Hepatocyte (in vitro differentiated cells): ENCODE data around the gene FBL. TPM values are rescaled to one million over a fixed set of nuclear protein-coding genes. Genes with fewer than 3 reads are reported as not detected.

ENCODE experiments used
- DNase-seq: peaks from one replicate; pipeline ENCODE4 v3.0.0-alpha.2; 2016; ENCODE audit warnings: low spot score
- H2AFZ ChIP-seq: fragments of 200-600 bp; sonication (generic); 2 replicates; pipeline ENCODE4 v1.6.0; 2016; ENCODE audit warnings: antibody characterized with exemption, mild to moderate bottlenecking
- H3K27ac ChIP-seq: fragments of 200-600 bp; sonication (generic); 2 replicates; pipeline ENCODE4 v1.5.1; 2016; ENCODE audit warnings: mild to moderate bottlenecking
- H3K27me3 ChIP-seq: fragments of 200-600 bp; sonication (generic); 2 replicates; pipeline ENCODE4 v1.6.1; 2016
- H3K36me3 ChIP-seq: fragments of 200-600 bp; sonication (generic); replicated peaks from 2 replicates; pipeline ENCODE4 v1.5.1; 2016; ENCODE audit warnings: low read depth; ENCODE audit not compliant: insufficient read depth
- H3K4me1 ChIP-seq: fragments of 200-600 bp; sonication (generic); 2 replicates; pipeline ENCODE4 v1.5.1; 2016; ENCODE audit warnings: mild to moderate bottlenecking, moderate library complexity; ENCODE audit not compliant: insufficient read depth
- H3K4me2 ChIP-seq: fragments of 200-600 bp; sonication (generic); 2 replicates; pipeline ENCODE4 v1.6.0; 2016
- H3K4me3 ChIP-seq: fragments of 200-600 bp; sonication (generic); 2 replicates; pipeline ENCODE4 v1.5.1; 2016; ENCODE audit warnings: mild to moderate bottlenecking
- H3K79me2 ChIP-seq: fragments of 200-600 bp; sonication (generic); 2 replicates; pipeline ENCODE4 v1.6.0; 2017; ENCODE audit warnings: mild to moderate bottlenecking
- H3K9me2 ChIP-seq: fragments of 200-600 bp; sonication (generic); replicated peaks from 2 replicates; pipeline ENCODE4 v1.6.0; 2017; ENCODE audit warnings: mild to moderate bottlenecking; ENCODE audit not compliant: insufficient read depth
- H3K9me3 ChIP-seq: fragments of 200-600 bp; sonication (generic); 2 replicates; pipeline ENCODE4 v1.5.1; 2016; ENCODE audit warnings: low read depth, mild to moderate bottlenecking
- H4K20me1 ChIP-seq: fragments of 200-600 bp; sonication (generic); 2 replicates; pipeline ENCODE4 v1.6.0; 2016; ENCODE audit warnings: mild to moderate bottlenecking; ENCODE audit not compliant: insufficient read depth, poor library complexity, severe bottlenecking
- EZH2 ChIP-seq: fragments of 200-600 bp; sonication (generic); IDR thresholded peaks from 2 replicates; pipeline ENCODE4 v1.6.1; 2016; ENCODE audit warnings: antibody characterized with exemption, mild to moderate bottlenecking, borderline replicate concordance
- EZH2phosphoT487 ChIP-seq: fragments of 200-600 bp; sonication (generic); IDR thresholded peaks from one replicate; pipeline ENCODE4 v1.6.1; 2018; ENCODE audit warnings: antibody characterized with exemption, mild to moderate bottlenecking, low read depth, moderate library complexity; ENCODE audit not compliant: unreplicated experiment, severe bottlenecking
- WGBS: methylation state at CpG from one replicate; pipeline ENCODE4 v1.1.6; 2016; ENCODE audit warnings: low lambda C conversion rate; ENCODE audit errors: missing lambda C conversion rate; 5-methylcytosine and 5-hydroxymethylcytosine counted together
- polyA plus RNA-seq: library from polyadenylated mRNA; unstranded; fragments of >200 nt; fragmentation: Nextera tagmentation; extraction: Ambion mirVana; gene quantifications from 2 replicates; pipeline ENCODE4 v1.2.1, GENCODE V29; 2016
- total RNA-seq: library from RNA; depleted of rRNA; stranded (reverse); fragments of >200 nt; gene quantifications from 2 replicates; pipeline ENCODE4 v1.2.3, GENCODE V29; 2014
- TF ChIP-seq, protein P1 (sequence below): fragments of 200-600 bp; sonication (generic); IDR thresholded peaks from 2 replicates; pipeline ENCODE4 v1.5.1; 2016; ENCODE audit warnings: antibody characterized with exemption, mild to moderate bottlenecking; ENCODE audit not compliant: poor library complexity

The FBL gene
- total and polyA plus RNA-seq, 2 experiments from 2014 or later = 69.6 to 104 TPM

DNA sequence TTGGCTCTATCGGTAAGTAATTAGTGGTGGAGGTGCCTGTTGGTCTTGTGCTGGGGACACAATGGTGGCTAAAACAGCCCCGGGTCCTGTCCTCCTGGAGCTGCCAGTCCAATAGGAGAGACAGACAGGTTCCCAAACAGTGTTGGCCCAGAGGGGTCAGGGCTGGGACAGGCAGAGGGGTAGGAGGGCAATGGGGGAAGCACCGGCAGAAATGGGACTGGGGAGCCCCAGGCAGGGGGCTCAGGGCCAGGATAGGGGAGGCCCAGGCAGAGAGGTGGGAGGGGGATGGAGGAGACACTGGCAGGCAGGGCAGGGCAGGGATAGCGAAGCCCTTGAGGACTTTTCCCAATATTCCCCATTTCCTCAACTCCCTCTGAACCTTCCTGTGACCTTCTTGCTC is 2.2 kb upstream of the FBL start:
- no peaks in the 10 kb centered on the region for H3K36me3 ChIP-seq
- no peak overlapping the region for H2AFZ ChIP-seq
- 94% methylated on average over 4 of the region's 4 CpGs for WGBS
- H4K20me1 ChIP-seq = no peaks in the 10 kb centered on the region
- no peaks in the 10 kb centered on the region for H3K9me3 ChIP-seq
- H3K79me2 ChIP-seq = peaks cover 25% of the 10 kb centered on the region
- H3K4me1 ChIP-seq = peaks cover 22% of the 10 kb centered on the region
- no peaks in the 10 kb centered on the region for H3K9me2 ChIP-seq
- no peak overlapping the region for H3K4me3 ChIP-seq
- no peak overlapping the region for H3K27ac ChIP-seq
- DNase-seq = no peak
- H3K27me3 ChIP-seq = no peaks in the 10 kb centered on the region
- H3K4me2 ChIP-seq = no peak overlapping the region
- TF ChIP-seq EZH2 = no peak
- TF ChIP-seq, protein P1, sequence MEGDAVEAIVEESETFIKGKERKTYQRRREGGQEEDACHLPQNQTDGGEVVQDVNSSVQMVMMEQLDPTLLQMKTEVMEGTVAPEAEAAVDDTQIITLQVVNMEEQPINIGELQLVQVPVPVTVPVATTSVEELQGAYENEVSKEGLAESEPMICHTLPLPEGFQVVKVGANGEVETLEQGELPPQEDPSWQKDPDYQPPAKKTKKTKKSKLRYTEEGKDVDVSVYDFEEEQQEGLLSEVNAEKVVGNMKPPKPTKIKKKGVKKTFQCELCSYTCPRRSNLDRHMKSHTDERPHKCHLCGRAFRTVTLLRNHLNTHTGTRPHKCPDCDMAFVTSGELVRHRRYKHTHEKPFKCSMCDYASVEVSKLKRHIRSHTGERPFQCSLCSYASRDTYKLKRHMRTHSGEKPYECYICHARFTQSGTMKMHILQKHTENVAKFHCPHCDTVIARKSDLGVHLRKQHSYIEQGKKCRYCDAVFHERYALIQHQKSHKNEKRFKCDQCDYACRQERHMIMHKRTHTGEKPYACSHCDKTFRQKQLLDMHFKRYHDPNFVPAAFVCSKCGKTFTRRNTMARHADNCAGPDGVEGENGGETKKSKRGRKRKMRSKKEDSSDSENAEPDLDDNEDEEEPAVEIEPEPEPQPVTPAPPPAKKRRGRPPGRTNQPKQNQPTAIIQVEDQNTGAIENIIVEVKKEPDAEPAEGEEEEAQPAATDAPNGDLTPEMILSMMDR = no peak
- TF ChIP-seq EZH2phosphoT487 = no peak

GRCh38 chr19:39847525-39847924 is 1.3 kb upstream of the FBL start:
- Histone ChIP-seq H3K27me3 (no peaks in the 10 kb centered on the region), H2AFZ (peak overlapping the region; percentile 86), H3K4me1 (peaks cover 22% of the 10 kb centered on the region), H3K27ac (peak overlapping the region; percentile 93), H3K4me2 (peak overlapping the region; percentile 78), H4K20me1 (no peaks in the 10 kb centered on the region), H3K36me3 (no peaks in the 10 kb centered on the region), H3K79me2 (peaks cover 34% of the 10 kb centered on the region), H3K9me2 (no peaks in the 10 kb centered on the region), H3K9me3 (no peaks in the 10 kb centered on the region), H3K4me3 (no peak overlapping the region)
- DNase-seq = no peak
- TF ChIP-seq, protein P1 = no peak
- no peak for TF ChIP-seq EZH2phosphoT487
- no peak for TF ChIP-seq EZH2
- WGBS = 76% methylated on average over 6 of the region's 6 CpGs

DNA sequence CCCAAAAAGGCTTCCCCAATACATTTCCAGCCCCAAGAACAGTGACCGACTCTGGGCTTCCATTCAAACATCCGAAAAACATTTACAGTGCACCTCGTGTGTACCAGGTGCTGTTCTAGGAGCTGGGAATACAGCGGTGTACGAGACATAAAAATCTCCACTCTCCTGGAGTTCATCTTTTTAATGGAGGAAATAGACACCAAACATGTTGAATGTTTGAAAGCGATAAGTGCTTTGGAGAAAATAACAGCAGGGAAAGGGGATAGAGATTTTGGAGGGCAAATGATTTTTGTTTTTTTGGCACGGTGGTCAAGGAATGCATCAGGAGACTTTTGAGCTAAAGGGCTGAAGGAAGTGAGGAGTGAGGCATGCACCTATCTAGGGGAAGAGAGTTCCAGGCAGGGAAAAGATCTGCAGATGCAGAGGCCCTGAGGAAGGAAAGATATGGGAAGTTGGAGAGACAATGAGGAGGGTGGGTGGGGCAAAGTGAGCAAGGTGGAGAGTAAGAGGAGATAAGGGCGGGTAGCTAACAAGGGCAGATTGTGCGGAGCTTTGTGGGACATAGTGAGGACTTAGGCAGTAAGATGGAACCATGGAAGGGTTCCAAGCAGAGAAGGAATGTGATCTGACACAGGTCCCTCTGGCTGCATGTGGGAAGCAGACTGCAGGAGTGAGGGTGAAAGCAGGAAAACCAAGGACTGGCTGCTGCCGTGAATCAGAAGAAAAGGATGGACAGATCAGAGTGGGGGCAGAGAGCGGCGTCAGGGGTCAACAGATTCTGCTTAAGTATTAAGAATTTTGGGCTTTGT is 703 bp upstream of the FBL start:
- TF ChIP-seq, protein P1 = no peak
- TF ChIP-seq EZH2 (no peak), EZH2phosphoT487 (no peak)
- 45% methylated on average over 12 of the region's 12 CpGs for WGBS

More for the DNA sequence above, 703 bp upstream of the FBL start:
- Histone ChIP-seq H3K4me3 (peak overlapping the region; percentile 21), H3K79me2 (peaks cover 40% of the 10 kb centered on the region), H2AFZ (peak overlapping the region; percentile 86), H3K9me3 (no peaks in the 10 kb centered on the region), H3K36me3 (no peaks in the 10 kb centered on the region), H3K9me2 (no peaks in the 10 kb centered on the region), H3K4me1 (peaks cover 22% of the 10 kb centered on the region), H3K4me2 (peak overlapping the region; percentile 78), H4K20me1 (peaks cover under 1% of the 10 kb centered on the region), H3K27ac (peak overlapping the region; percentile 93), H3K27me3 (no peaks in the 10 kb centered on the region)
- DNase-seq = peak; percentile 35
